ENCODE data around the gene CCDC60.

Gene CCDC60

GRCh38 chr12:119363037-119363436, 28.5 kb downstream of the CCDC60 start:
- no peak for TF ChIP-seq POLR2A (IDR thresholded peaks at IDR 0.05; ENCODE audit: low read length)
- no peak for TF ChIP-seq GATA1 (IDR thresholded peaks at IDR 0.05; ENCODE audit: low read depth, low read length)
- DNase-seq: no peak

- TF ChIP-seq POLR2A (IDR thresholded peaks at IDR 0.05; ENCODE audit: low read length) (no peak), GATA1 (IDR thresholded peaks at IDR 0.05; ENCODE audit: low read depth, low read length) (no peak)
- no peak for DNase-seq
Measured at GRCh38 chr12:119363490-119363889, 29.0 kb downstream of the CCDC60 start.

- DNase-seq: no peak
- TF ChIP-seq GATA1 (IDR thresholded peaks at IDR 0.05; ENCODE audit: low read depth, low read length): no peak
- no peak for TF ChIP-seq POLR2A (IDR thresholded peaks at IDR 0.05; ENCODE audit: low read length)
Measured at GRCh38 chr12:119365451-119365850, 30.9 kb downstream of the CCDC60 start.

- TF ChIP-seq GATA1 (IDR thresholded peaks at IDR 0.05; ENCODE audit: low read depth, low read length) (no peak), POLR2A (IDR thresholded peaks at IDR 0.05; ENCODE audit: low read length) (no peak)
- DNase-seq: no peak
Measured at GRCh38 chr12:119366007-119366406, 31.5 kb downstream of the CCDC60 start.

- DNase-seq: no peak
- TF ChIP-seq GATA1 (IDR thresholded peaks at IDR 0.05; ENCODE audit: low read depth, low read length) (no peak), POLR2A (IDR thresholded peaks at IDR 0.05; ENCODE audit: low read length) (no peak)
Measured at GRCh38 chr12:119369161-119369560, 34.6 kb downstream of the CCDC60 start.

GRCh38 chr12:119369907-119370546, 35.5 kb downstream of the CCDC60 start:
- DNase-seq: no peak
- TF ChIP-seq POLR2A (IDR thresholded peaks at IDR 0.05; ENCODE audit: low read length): no peak
- TF ChIP-seq GATA1 (IDR thresholded peaks at IDR 0.05; ENCODE audit: low read depth, low read length): no peak

GRCh38 chr12:119372540-119372939, 38.0 kb downstream of the CCDC60 start:
- DNase-seq: no peak
- TF ChIP-seq POLR2A (IDR thresholded peaks at IDR 0.05; ENCODE audit: low read length): no peak
- no peak for TF ChIP-seq GATA1 (IDR thresholded peaks at IDR 0.05; ENCODE audit: low read depth, low read length)

- TF ChIP-seq GATA1 (IDR thresholded peaks at IDR 0.05; ENCODE audit: low read depth, low read length) (no peak), POLR2A (IDR thresholded peaks at IDR 0.05; ENCODE audit: low read length) (no peak)
- DNase-seq: no peak
Measured at GRCh38 chr12:119373001-119373400, 38.5 kb downstream of the CCDC60 start.

- TF ChIP-seq GATA1 (IDR thresholded peaks at IDR 0.05; ENCODE audit: low read depth, low read length) (no peak), POLR2A (IDR thresholded peaks at IDR 0.05; ENCODE audit: low read length) (no peak)
- DNase-seq: no peak
Measured at GRCh38 chr12:119373666-119374065, 39.1 kb downstream of the CCDC60 start.

- DNase-seq: no peak
- no peak for TF ChIP-seq POLR2A (IDR thresholded peaks at IDR 0.05; ENCODE audit: low read length)
- TF ChIP-seq GATA1 (IDR thresholded peaks at IDR 0.05; ENCODE audit: low read depth, low read length): no peak
Measured at GRCh38 chr12:119374635-119375034, 40.1 kb downstream of the CCDC60 start.

GRCh38 chr12:119375075-119375882, 40.8 kb downstream of the CCDC60 start:
- DNase-seq: no peak

GRCh38 chr12:119375883-119376190, 41.3 kb downstream of the CCDC60 start:
- TF ChIP-seq GATA1 (IDR thresholded peaks at IDR 0.05; ENCODE audit: low read depth, low read length): no peak
- no peak for TF ChIP-seq POLR2A (IDR thresholded peaks at IDR 0.05; ENCODE audit: low read length)
- no peak for DNase-seq

More at GRCh38 chr12:119375075-119375882, 40.8 kb downstream of the CCDC60 start:
- no peak for TF ChIP-seq GATA1 (IDR thresholded peaks at IDR 0.05; ENCODE audit: low read depth, low read length)
- TF ChIP-seq POLR2A (IDR thresholded peaks at IDR 0.05; ENCODE audit: low read length): no peak

GRCh38 chr12:119378903-119379302, 44.4 kb downstream of the CCDC60 start:
- no peak for DNase-seq
- TF ChIP-seq GATA1 (IDR thresholded peaks at IDR 0.05; ENCODE audit: low read depth, low read length) (no peak), POLR2A (IDR thresholded peaks at IDR 0.05; ENCODE audit: low read length) (no peak)

GRCh38 chr12:119381471-119382235, 47.1 kb downstream of the CCDC60 start:
- DNase-seq: no peak
- TF ChIP-seq GATA1 (IDR thresholded peaks at IDR 0.05; ENCODE audit: low read depth, low read length): no peak
- no peak for TF ChIP-seq POLR2A (IDR thresholded peaks at IDR 0.05; ENCODE audit: low read length)
